Suppressor macrophage (primary cell): Measurements from ENCODE around the gene CRIP2.
A peak's percentile ranks its signal among the peaks of the same experiment; 100 is the strongest.

Source experiments
- DNase-seq, 4 experiments: peaks; one replicate each; pipeline ENCODE4 v3.0.0-alpha.2; 2020 to 2022

The CRIP2 gene

GRCh38 chr14:105445290-105445689 lies 29.3 kb upstream of the CRIP2 start:
- no peak for DNase-seq

- no peak for DNase-seq
Measured at GRCh38 chr14:105445901-105446845, 28.4 kb upstream of the CRIP2 start.

GRCh38 chr14:105446971-105447370 lies 27.6 kb upstream of the CRIP2 start:
- DNase-seq: no peak

- DNase-seq: no peak
Measured at GRCh38 chr14:105447651-105448640, 26.7 kb upstream of the CRIP2 start.

GRCh38 chr14:105448706-105449111 lies 25.9 kb upstream of the CRIP2 start:
- DNase-seq: peak; percentile 51 to 73 (median 60)

GRCh38 chr14:105449276-105450122 lies 25.1 kb upstream of the CRIP2 start:
- no peak for DNase-seq

GRCh38 chr14:105450123-105450505 lies 24.5 kb upstream of the CRIP2 start:
- DNase-seq: no peak

- no peak for DNase-seq
Measured at GRCh38 chr14:105450864-105451720, 23.5 kb upstream of the CRIP2 start.

- no peak for DNase-seq
Measured at GRCh38 chr14:105452963-105453362, 21.7 kb upstream of the CRIP2 start.

GRCh38 chr14:105453847-105454246 lies 20.8 kb upstream of the CRIP2 start:
- DNase-seq: no peak

GRCh38 chr14:105455086-105455640 lies 19.5 kb upstream of the CRIP2 start:
- DNase-seq: no peak

GRCh38 chr14:105455766-105456660 lies 18.6 kb upstream of the CRIP2 start:
- no peak for DNase-seq

- no peak for DNase-seq
Measured at GRCh38 chr14:105456736-105457617, 17.6 kb upstream of the CRIP2 start.

- no peak for DNase-seq
Measured at GRCh38 chr14:105458010-105458409, 16.6 kb upstream of the CRIP2 start.

GRCh38 chr14:105458571-105458970 lies 16.1 kb upstream of the CRIP2 start:
- DNase-seq: no peak

GRCh38 chr14:105460116-105460515 lies 14.5 kb upstream of the CRIP2 start:
- DNase-seq: no peak

GRCh38 chr14:105460616-105461015 lies 14.0 kb upstream of the CRIP2 start:
- DNase-seq: no peak

GRCh38 chr14:105461903-105462302 lies 12.7 kb upstream of the CRIP2 start:
- DNase-seq: no peak

- no peak for DNase-seq
Measured at GRCh38 chr14:105464501-105464900, 10.1 kb upstream of the CRIP2 start.
